Activated naive CD4-positive, alpha-beta T cell treated with anti-CD3 and anti-CD28 coated beads for 36 hours (primary cell): ENCODE data around the gene DNER. TPM values are rescaled to one million over a fixed set of nuclear protein-coding genes. Genes with fewer than 3 reads are reported as not detected.
"Not testable (repeated sequence)": the region's sequence is repeated elsewhere in the genome, so short reads cannot be mapped to it uniquely, and the experiment has no call there.

Source experiments
- CTCF ChIA-PET: fragments of 350-600 bp; sonication (Branson Sonifier 250); formaldehyde crosslinking; loops from one replicate; lab custom pipeline; 2021; ENCODE audit warnings: antibody characterized with exemption; lab: Charles Lee
- DNase-seq: peaks from one replicate; pipeline ENCODE4 v3.0.0-alpha.2; 2020
- H3K27ac Mint-ChIP-seq: one replicate; pipeline ENCODE4 v1.8.0; 2021; ENCODE audit warnings: mild to moderate bottlenecking, mixed read lengths
- H3K27me3 Mint-ChIP-seq: one replicate; pipeline ENCODE4 v1.8.0; 2021; ENCODE audit warnings: low read depth, mixed read lengths
- H3K36me3 Mint-ChIP-seq: one replicate; pipeline ENCODE4 v1.8.0; 2021; ENCODE audit warnings: low read depth, mixed read lengths
- H3K4me1 Mint-ChIP-seq: one replicate; pipeline ENCODE4 v1.8.0; 2021; ENCODE audit warnings: low read depth, mixed read lengths
- H3K4me3 Mint-ChIP-seq: one replicate; pipeline ENCODE4 v1.8.0; 2021; ENCODE audit warnings: mild to moderate bottlenecking, moderate library complexity, mixed read lengths
- H3K9me3 Mint-ChIP-seq: one replicate; pipeline ENCODE4 v1.8.0; 2021; ENCODE audit warnings: mixed read lengths
- intact Hi-C: fragments of 100-400 bp; cut with micrococcal nuclease; formaldehyde crosslinking; loops from one replicate; pipeline ENCODE4 v1.15.1; 2023
- total RNA-seq, 2 experiments: library from RNA; stranded (reverse); gene quantifications; one replicate each; pipeline ENCODE4 v1.2.3, GENCODE V29; 2021

The DNER gene
- total RNA-seq, 2 experiments from 2014 or later: not detected

DNA sequence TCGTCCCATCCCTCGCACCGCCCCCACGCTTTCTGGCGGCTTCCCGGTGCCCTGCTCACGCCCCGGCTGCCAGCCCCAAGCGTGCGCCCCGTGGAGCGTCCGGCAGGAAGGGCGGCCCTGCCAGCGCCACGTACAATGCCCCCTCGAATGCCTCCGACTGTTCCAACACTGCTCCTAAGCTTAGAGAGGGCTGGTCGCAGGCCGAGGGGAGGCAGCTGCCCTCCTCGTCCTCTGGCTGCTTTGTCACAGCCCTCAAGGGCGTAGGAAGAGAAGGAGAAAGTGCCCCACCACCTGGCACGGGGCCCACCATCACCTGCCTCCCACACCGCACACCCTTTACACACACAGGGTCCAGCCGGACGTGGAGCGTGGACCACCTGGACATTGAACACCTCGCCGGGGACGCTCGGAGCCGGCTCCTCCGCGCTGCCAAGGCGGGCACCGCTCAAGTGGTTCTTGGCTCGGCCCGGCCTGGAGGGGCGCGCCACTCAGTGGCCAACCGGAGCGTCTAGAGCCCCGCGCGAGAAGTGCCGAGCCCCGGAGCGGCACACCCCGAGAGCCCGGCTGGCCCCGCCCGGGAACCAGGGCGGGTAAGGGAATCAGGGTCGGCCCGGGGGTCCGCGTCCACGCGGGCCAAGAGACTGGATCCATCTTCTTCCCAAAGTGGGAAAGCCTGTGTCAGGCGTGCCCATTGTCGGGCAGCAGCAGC lies 830 bp downstream of the DNER start:
- Mint-ChIP-seq H3K4me1 (peaks cover 11% of the 10 kb centered on the region), H3K27me3 (peaks cover 56% of the 10 kb centered on the region), H3K36me3 (no peaks in the 10 kb centered on the region), H3K27ac (no peak overlapping the region), H3K4me3 (peak overlapping the region; percentile 39), H3K9me3 (no peaks in the 10 kb centered on the region)
- CTCF ChIA-PET: interaction anchor here (1.6 kb wide), 1 partner anchor 135 kb away, joined by 3 read pairs; no protein-coding TSS in a partner anchor
- no peak for DNase-seq
- intact Hi-C loops: loop anchor here (2.0 to 10.0 kb wide), 4 partner anchors 209 to 1669 kb away; partner anchors contain the start of genes FBXO36 and TRIP12

DNA sequence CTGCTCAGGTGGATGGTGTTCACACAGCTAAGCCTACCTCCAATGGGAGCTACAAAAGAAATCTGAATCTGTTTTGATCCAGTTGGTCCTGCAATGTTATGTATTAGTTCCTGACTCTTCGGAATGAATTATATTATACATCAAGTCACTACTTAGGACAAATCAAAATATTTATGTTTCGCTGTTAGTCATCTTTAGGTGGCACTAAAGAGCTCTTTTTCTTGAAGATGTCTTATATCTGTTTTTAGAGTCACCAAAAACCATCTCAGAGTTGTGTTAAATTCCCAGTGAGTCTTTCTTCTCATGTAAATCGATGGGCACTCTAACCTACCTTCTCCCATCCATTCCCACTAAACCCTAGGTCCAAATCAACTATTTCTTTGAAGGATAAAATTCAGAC lies 2.2 kb downstream of the DNER start:
- Mint-ChIP-seq H3K27ac (no peak overlapping the region), H3K27me3 (peaks cover 60% of the 10 kb centered on the region), H3K36me3 (no peaks in the 10 kb centered on the region), H3K4me1 (peaks cover 11% of the 10 kb centered on the region), H3K9me3 (no peaks in the 10 kb centered on the region), H3K4me3 (no peak overlapping the region)
- intact Hi-C loops: loop anchor here (10.0 kb wide), 3 partner anchors 367 to 1667 kb away; no protein-coding TSS in a partner anchor
- CTCF ChIA-PET: interaction anchor here (0.5 kb wide), 1 partner anchor 297 kb away, joined by 4 read pairs; no protein-coding TSS in a partner anchor
- DNase-seq: no peak

DNA sequence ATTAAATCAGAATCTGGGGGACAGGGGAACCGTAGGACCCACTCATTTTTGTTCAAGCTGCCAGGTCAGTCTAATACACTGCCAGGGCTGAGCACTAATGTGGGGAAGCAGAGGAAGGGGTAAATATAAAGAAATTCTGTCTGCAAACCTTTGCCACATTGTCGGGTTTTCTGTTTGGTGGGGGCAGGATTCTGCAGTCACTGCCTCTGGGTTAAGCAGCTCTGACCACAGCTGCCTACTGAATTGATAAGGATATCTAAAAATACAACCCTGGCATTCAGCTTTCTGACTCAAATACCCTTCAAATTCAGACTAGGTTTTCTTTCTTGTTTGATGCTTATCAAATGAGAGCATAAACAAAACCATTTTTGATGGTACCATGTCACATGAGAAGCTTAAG lies 6.0 kb downstream of the DNER start:
- CTCF ChIA-PET: interaction anchor here (0.6 kb wide), 1 partner anchor 46 kb away, joined by 3 read pairs; no protein-coding TSS in a partner anchor
- no peak overlapping the region for H3K4me3 Mint-ChIP-seq
- intact Hi-C loops: no loop called here
- no peak overlapping the region for H3K27ac Mint-ChIP-seq
- no peak for DNase-seq
- peaks cover 57% of the 10 kb centered on the region for H3K27me3 Mint-ChIP-seq
- peaks cover 3% of the 10 kb centered on the region for H3K4me1 Mint-ChIP-seq
- H3K9me3 Mint-ChIP-seq: no peaks in the 10 kb centered on the region
- H3K36me3 Mint-ChIP-seq: no peaks in the 10 kb centered on the region

DNA sequence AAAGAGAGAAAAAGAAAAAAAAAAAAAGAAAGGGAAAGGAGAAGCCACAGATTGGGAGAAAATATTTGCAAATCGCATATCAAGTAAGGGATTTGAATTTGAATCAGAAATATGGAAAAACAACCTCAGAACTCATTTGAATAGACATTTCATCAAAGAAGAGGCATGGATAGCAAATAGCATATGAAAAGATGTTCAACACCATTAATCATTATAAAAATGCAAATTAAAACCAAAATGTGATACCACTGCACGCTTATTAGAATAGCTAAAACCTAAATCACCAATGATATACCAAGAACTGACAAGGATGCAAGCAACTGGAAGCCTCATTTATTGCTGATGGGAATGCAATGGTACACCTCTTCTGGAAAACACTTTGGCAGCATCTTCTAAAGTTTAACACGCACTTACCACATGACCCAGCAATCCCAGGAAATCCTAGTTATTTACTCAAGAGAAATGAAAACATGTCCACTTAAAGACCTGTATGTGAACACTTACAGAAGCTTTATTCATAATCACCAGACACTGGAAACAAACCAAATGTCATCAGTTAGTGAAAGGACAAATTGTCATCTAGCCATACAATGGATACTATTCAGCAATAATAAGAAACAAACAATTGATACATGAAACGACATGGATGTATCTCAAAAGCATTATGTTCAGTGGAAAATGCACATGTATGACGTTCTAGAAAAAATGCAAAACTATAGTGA lies 10.3 kb downstream of the DNER start:
- H3K36me3 Mint-ChIP-seq: no peaks in the 10 kb centered on the region
- intact Hi-C loops: no loop called here
- CTCF ChIA-PET: no interaction called here

DNA sequence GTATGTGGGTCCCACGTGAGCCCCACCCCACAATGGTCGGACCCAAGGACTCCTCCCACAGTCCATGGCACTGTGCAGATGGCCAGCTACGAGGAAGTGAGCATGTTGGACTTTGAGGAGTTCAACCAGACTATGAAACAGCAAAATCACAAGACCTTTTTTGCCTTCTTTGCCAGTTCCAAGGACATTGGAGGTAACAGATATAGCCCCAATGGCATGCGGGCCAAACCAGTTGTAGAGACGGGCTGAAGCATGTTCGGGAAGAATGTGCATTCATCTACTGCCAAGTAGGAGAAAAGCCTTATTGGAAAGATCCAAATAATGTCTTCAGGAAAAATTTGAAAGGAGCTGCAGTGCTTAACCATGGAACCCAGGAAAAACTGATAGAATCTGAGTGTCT lies 12.6 kb downstream of the DNER start:
- intact Hi-C loops: no loop called here

More for the DNA sequence above, 10.3 kb downstream of the DNER start:
- H3K4me1 Mint-ChIP-seq: no peaks in the 10 kb centered on the region
- no peak overlapping the region for H3K4me3 Mint-ChIP-seq
- H3K27ac Mint-ChIP-seq: no peak overlapping the region
- peaks cover 30% of the 10 kb centered on the region for H3K27me3 Mint-ChIP-seq
- DNase-seq: no peak
- H3K9me3 Mint-ChIP-seq: no peaks in the 10 kb centered on the region

DNA sequence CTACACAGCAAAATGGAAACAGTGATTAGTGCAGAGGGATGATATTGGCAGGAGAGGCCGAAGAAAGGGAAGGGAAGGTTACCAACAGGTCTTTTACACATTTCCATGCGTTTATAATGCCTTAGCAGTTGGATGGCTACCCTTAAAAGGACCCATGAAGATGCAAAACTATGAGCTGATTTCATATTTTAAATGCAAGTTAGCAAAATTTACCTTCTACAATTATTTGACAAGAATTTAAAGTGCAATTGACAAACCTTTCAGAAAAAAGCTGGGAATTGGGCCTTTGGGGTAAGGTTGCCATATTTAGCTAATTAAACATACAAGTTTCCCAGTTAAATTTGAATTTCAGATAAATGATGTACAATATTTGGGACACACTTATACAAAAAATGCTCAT lies 13.3 kb downstream of the DNER start:
- Mint-ChIP-seq H3K4me3 (no peak overlapping the region), H3K27me3 (peaks cover 25% of the 10 kb centered on the region), H3K9me3 (no peaks in the 10 kb centered on the region), H3K27ac (no peak overlapping the region), H3K36me3 (no peaks in the 10 kb centered on the region), H3K4me1 (no peaks in the 10 kb centered on the region)
- intact Hi-C loops: no loop called here
- CTCF ChIA-PET: no interaction called here
- DNase-seq: no peak

More for the DNA sequence above, 12.6 kb downstream of the DNER start:
- Mint-ChIP-seq H3K36me3 (no peaks in the 10 kb centered on the region), H3K27me3 (peaks cover 25% of the 10 kb centered on the region), H3K9me3 (no peaks in the 10 kb centered on the region), H3K4me1 (no peaks in the 10 kb centered on the region), H3K4me3 (no peak overlapping the region), H3K27ac (no peak overlapping the region)
- CTCF ChIA-PET: no interaction called here
- no peak for DNase-seq

DNA sequence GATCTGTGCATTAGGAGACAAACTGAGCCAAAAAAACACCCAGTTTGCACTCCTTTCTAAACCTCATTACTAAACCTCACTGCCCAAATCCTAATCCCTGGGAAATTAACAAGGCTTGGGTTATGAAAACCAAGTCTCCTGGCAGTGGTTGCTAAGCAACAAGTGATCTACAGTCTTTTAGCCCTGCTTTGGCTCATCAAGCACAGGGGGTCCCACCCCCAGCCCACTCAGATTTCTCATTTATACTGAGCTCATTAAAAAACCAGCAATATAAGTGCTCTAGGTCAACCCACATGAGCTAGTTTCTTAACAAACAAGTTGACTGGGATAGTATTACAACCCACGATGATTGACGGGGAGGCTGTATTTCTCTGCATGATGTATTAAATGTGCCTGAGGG lies 18.4 kb downstream of the DNER start:
- Mint-ChIP-seq H3K36me3 (no peaks in the 10 kb centered on the region), H3K4me3 (no peak overlapping the region), H3K9me3 (no peaks in the 10 kb centered on the region), H3K4me1 (no peaks in the 10 kb centered on the region), H3K27me3 (peaks cover 12% of the 10 kb centered on the region), H3K27ac (no peak overlapping the region)
- no peak for DNase-seq
- intact Hi-C loops: no loop called here
- CTCF ChIA-PET: no interaction called here

DNA sequence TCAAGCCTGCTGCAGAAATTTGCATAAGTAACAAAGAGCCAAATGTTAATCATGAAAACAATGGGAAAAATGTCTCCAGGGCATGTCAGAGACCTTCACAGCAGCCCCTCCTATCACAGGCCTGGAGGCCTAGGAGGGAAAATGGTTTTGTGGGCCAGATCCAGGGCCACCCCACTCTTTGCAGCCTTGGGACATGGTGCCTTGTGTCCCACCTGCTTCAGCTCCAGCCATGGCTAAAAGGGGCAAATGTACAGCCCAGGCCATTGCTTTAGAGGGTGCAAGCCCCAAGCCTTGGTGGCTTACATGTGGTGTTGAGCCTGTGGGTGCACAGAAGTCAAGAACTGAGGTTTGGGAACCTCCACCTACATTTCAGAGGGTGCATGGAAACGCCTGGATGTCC lies 20.5 kb downstream of the DNER start:
- H3K4me1 Mint-ChIP-seq, DNase-seq, intact Hi-C loops, H3K9me3 Mint-ChIP-seq, CTCF ChIA-PET, H3K27ac Mint-ChIP-seq, H3K36me3 Mint-ChIP-seq, H3K4me3 Mint-ChIP-seq: not testable (repeated sequence)
- peaks cover 12% of the 10 kb centered on the region for H3K27me3 Mint-ChIP-seq

DNA sequence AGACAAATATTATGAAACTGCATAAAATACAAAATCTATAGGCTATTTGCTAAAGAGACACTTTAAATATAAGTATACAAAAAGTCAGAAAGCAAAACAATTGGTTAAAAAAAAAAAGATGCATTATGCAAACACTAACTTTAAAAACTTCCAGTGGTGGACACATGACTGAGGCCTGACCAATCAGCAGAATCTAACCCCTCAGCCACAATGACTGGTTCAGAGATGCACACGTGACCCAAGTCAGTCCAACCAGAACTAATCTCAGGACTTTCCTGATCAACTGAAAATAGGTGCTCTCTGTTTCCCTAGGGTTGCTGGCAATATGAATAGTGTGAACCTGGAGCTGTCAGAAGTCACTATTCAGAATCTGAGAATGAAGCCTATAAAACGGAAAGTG lies 22.7 kb downstream of the DNER start:
- DNase-seq: no peak
- Mint-ChIP-seq H3K4me3 (no peak overlapping the region), H3K4me1 (no peaks in the 10 kb centered on the region), H3K36me3 (no peaks in the 10 kb centered on the region), H3K27ac (no peak overlapping the region), H3K27me3 (peaks cover 12% of the 10 kb centered on the region), H3K9me3 (no peaks in the 10 kb centered on the region)
- CTCF ChIA-PET: no interaction called here
- intact Hi-C loops: no loop called here

DNA sequence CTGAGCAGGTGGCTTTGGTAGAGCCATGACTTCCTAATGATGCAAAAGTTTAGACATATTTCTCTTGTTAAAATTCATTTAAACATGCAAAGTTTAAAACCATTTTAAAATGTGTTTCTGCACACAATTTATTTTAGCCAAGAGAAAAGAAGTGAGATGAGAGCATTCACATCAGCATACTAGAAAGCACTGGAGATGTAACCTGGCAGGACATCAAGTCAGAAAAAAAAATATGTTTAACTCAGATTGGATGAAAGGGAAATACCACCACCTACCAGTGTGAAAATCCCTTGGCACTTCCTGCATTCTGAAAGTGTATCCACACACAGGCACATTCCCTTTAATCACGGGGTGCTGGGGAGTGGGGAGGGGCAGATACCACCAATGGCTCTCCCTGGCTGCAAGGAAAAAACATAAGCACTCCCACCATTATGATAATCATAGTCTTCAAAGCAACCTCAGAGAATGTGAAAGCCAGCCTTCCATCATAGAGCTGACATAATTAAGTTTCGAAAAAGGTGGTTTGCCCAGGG lies 25.0 kb downstream of the DNER start:
- no peaks in the 10 kb centered on the region for H3K9me3 Mint-ChIP-seq
- H3K27ac Mint-ChIP-seq: no peak overlapping the region
- peaks cover 17% of the 10 kb centered on the region for H3K27me3 Mint-ChIP-seq
- CTCF ChIA-PET: no interaction called here
- intact Hi-C loops: no loop called here
- no peaks in the 10 kb centered on the region for H3K36me3 Mint-ChIP-seq
- DNase-seq: no peak
- no peak overlapping the region for H3K4me3 Mint-ChIP-seq
- H3K4me1 Mint-ChIP-seq: no peaks in the 10 kb centered on the region

DNA sequence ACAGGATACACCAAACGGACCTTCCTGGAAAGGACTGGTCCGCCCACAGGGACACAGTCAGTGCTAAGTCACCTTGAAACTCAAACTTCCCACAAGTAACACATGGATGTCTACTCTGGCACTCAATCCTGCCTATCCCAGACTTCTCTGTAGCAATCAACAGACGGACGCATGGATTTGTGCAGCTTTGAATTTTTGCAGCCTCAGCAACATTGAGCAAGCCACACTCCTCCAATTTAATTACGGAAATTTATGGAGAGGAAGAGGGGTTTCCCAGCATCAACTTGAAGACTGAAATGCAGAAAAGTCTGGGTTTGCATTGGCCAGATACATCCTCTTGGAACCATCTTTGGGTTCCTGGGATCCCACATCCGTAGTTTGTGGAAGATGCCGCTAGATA lies 26.2 kb downstream of the DNER start:
- Mint-ChIP-seq H3K4me3 (no peak overlapping the region), H3K4me1 (no peaks in the 10 kb centered on the region), H3K27me3 (peaks cover 27% of the 10 kb centered on the region), H3K9me3 (no peaks in the 10 kb centered on the region), H3K27ac (no peak overlapping the region), H3K36me3 (no peaks in the 10 kb centered on the region)
- no peak for DNase-seq
- intact Hi-C loops: no loop called here
- CTCF ChIA-PET: no interaction called here

DNA sequence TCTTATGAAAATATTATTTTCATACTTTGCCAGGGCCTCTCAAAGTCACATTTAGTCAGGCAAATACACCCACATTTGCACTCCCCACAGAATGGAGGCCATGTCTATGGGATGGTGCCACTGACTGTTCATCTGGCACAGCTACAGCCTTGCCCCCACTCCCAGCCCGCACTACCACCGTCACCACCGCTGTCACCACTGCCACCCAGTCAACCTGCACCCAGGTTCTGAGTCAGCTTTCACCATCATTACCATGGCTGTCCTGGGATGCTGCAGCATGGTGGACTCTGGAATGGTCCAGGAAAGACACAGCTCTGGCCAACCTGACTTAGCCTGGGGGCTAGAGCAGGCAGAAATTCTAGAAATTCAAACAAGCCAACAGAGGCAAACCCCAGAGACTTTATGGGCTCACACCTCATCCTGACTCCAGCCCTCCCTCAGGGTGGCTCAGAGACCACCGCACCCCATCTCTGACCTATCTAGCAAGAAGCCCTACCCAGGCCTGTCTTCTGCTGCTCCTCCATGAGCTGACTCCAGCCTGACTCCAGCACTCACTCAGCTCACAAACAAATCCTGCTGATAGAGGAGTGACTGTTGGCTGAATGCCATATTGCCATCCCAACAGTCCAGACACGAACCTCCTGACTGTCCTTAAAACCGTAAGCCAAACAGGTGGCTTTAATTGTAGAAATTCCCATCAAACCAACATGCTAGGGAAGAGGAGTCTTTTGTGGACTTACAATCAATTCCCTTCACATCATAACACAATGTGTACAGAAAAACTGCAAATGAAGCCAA lies 28.0 kb downstream of the DNER start:
- no peak overlapping the region for H3K4me3 Mint-ChIP-seq
- no peak for DNase-seq
- no peaks in the 10 kb centered on the region for H3K36me3 Mint-ChIP-seq
- no peaks in the 10 kb centered on the region for H3K9me3 Mint-ChIP-seq
- H3K27me3 Mint-ChIP-seq: peaks cover 31% of the 10 kb centered on the region
- intact Hi-C loops: no loop called here
- CTCF ChIA-PET: interaction anchor here (0.6 kb wide), 1 partner anchor 185 kb away, joined by 7 read pairs; no protein-coding TSS in a partner anchor
- no peak overlapping the region for H3K27ac Mint-ChIP-seq
- no peaks in the 10 kb centered on the region for H3K4me1 Mint-ChIP-seq
